HCT116 (cell line): ENCODE results near the gene WNK2. TPM values are rescaled to one million over a fixed set of nuclear protein-coding genes. Genes with fewer than 3 reads are reported as not detected.

Source experiments
- ATAC-seq: fragments of 200-7000 bp; cut with Tn5 transposase; 2 replicates; pipeline ENCODE4 v1.9.1; 2020; ENCODE audit warnings: mild to moderate bottlenecking, moderate library complexity
- BruUV-seq: library from RNA; stranded (reverse); fragments of 400-500 nt; replicated peaks from 2 replicates; lab custom pipeline; 2021; lab: Mats Ljungman, UMichigan
- CTCF ChIA-PET: fragments of 300-600 bp; sonication (Branson Sonifier 250); formaldehyde crosslinking; loops from one replicate; lab custom pipeline; 2021; ENCODE audit warnings: antibody characterized with exemption; lab: Charles Lee
- POLR2A ChIA-PET: fragments of 300-600, 350-600 bp; sonication (Branson Sonifier 250); formaldehyde crosslinking; loops from one replicate; lab custom pipeline; 2021; ENCODE audit warnings: antibody characterized with exemption; lab: Charles Lee
- RAD21 ChIA-PET, 2 experiments: fragments of 300-600 bp; sonication (Branson Sonifier 250); formaldehyde crosslinking; loops; one replicate each; lab custom pipeline; 2023; ENCODE audit warnings: low total read pairs in 2 of 2; ENCODE audit not compliant: uncharacterized antibody in 2 of 2, unreplicated experiment in 2 of 2, low non-redundant PET in 1 of 2; lab: Charles Lee
- DNase-seq: peaks from one replicate; pipeline ENCODE4 v3.0.0-alpha.2; 2010; ENCODE audit warnings: low read depth, low spot score
- H2AFZ ChIP-seq: fragments of 200-600 bp; shearing (Covaris generic), sonication (generic); 2 replicates; pipeline ENCODE4 v1.6.1; 2017; ENCODE audit warnings: low read depth, mixed run types, mixed read lengths, antibody characterized with exemption, low read length; ENCODE audit not compliant: poor library complexity, severe bottlenecking
- H3K27ac ChIP-seq: 2 replicates; pipeline ENCODE4 v1.5.1; 2012; ENCODE audit warnings: low read depth, low read length
- H3K27me3 ChIP-seq: fragments of 200-600 bp; sonication (generic); 2 replicates; pipeline ENCODE4 v1.6.1; 2016; ENCODE audit warnings: mixed run types, low read length, mixed read lengths; ENCODE audit not compliant: insufficient read depth
- H3K36me3 ChIP-seq, 2 experiments: fragments of 200-500 bp in 1 of 2; fragments of 200-600 bp in 1 of 2; sonication (Bioruptor generic) in 1 of 2; sonication (generic) in 1 of 2; 2 replicates each; pipeline versions ENCODE4 v1.5.1 to v1.6.1; 2014 to 2016; ENCODE audit warnings: low read length in 2 of 2, inconsistent platforms in 1 of 2, mixed read lengths in 1 of 2, mixed run types in 1 of 2; ENCODE audit not compliant: insufficient read depth in 2 of 2, control insufficient read depth in 1 of 2
- H3K4me1 ChIP-seq, 2 experiments: fragments of 200-600 bp in 1 of 2; sonication (generic) in 1 of 2; 2 replicates each; pipeline versions ENCODE4 v1.5.1 to v1.6.1; 2012 to 2017; ENCODE audit warnings: low read length in 2 of 2, inconsistent platforms in 1 of 2, mild to moderate bottlenecking in 1 of 2, mixed read lengths in 1 of 2, mixed run types in 1 of 2, moderate library complexity in 1 of 2; ENCODE audit not compliant: insufficient read depth in 2 of 2, control insufficient read depth in 1 of 2
- H3K4me2 ChIP-seq: fragments of 200-600 bp; sonication (generic); 2 replicates; pipeline ENCODE4 v1.6.1; 2017; ENCODE audit warnings: mixed run types, low read length, mixed read lengths
- H3K4me3 ChIP-seq, 2 experiments: fragments of 200-600 bp in 1 of 2; sonication (generic) in 1 of 2; replicated peaks in 1 of 2; 2 replicates each; pipeline ENCODE4 v1.5.1; 2011 to 2016; ENCODE audit warnings: low read length in 2 of 2, control low read depth in 1 of 2, low read depth in 1 of 2, mild to moderate bottlenecking in 1 of 2, mixed read lengths in 1 of 2, mixed run types in 1 of 2
- H3K79me2 ChIP-seq: fragments of 200-600 bp; sonication (generic); 2 replicates; pipeline ENCODE4 v1.6.1; 2017; ENCODE audit warnings: mild to moderate bottlenecking, mixed run types, low read length, moderate library complexity, mixed read lengths; ENCODE audit not compliant: insufficient read depth
- H3K9ac ChIP-seq: fragments of 200-600 bp; sonication (generic); 2 replicates; pipeline ENCODE4 v1.6.1; 2016; ENCODE audit warnings: low read length, mixed read lengths
- H3K9me2 ChIP-seq: fragments of 200-600 bp; sonication (generic), shearing (Covaris generic); 2 replicates; pipeline ENCODE4 v1.6.1; 2017; ENCODE audit warnings: mixed run types, mild to moderate bottlenecking, moderate library complexity; ENCODE audit not compliant: insufficient read depth
- H3K9me3 ChIP-seq, 2 experiments: fragments of 200-500 bp in 1 of 2; fragments of 200-600 bp in 1 of 2; sonication (Bioruptor generic) in 1 of 2; sonication (generic) in 1 of 2; 2 replicates each; pipeline ENCODE4 v1.6.1; 2014 to 2017; ENCODE audit warnings: low read length in 2 of 2, mixed read lengths in 2 of 2, inconsistent platforms in 1 of 2, low read depth in 1 of 2, mild to moderate bottlenecking in 1 of 2, mixed run types in 1 of 2, moderate library complexity in 1 of 2; ENCODE audit not compliant: control insufficient read depth in 1 of 2, insufficient read depth in 1 of 2
- H4K20me1 ChIP-seq: fragments of 200-600 bp; sonication (generic), shearing (Covaris generic); 2 replicates; pipeline ENCODE4 v1.6.1; 2017; ENCODE audit warnings: mixed run types, mild to moderate bottlenecking, moderate library complexity; ENCODE audit not compliant: insufficient read depth
- CEBPB ChIP-seq: IDR thresholded peaks from 2 replicates; pipeline ENCODE4 v1.6.1; 2012; ENCODE audit warnings: low read depth
- EGR1 ChIP-seq: IDR thresholded peaks from 2 replicates; pipeline ENCODE4 v1.6.1; 2012; ENCODE audit warnings: low read depth
- ELF1 ChIP-seq: IDR thresholded peaks from 2 replicates; pipeline ENCODE4 v1.6.1; 2012; ENCODE audit warnings: low read depth, borderline replicate concordance
- EZH2 ChIP-seq: fragments of 200-600 bp; sonication (generic); IDR thresholded peaks from 2 replicates; pipeline ENCODE4 v1.6.1; 2017; ENCODE audit warnings: antibody characterized with exemption, mixed run types
- EZH2phosphoT487 ChIP-seq: fragments of 200-600 bp; IDR thresholded peaks from 2 replicates; pipeline ENCODE4 v1.6.1; 2018; ENCODE audit warnings: antibody characterized with exemption, borderline replicate concordance
- JUND ChIP-seq: IDR thresholded peaks from 2 replicates; pipeline ENCODE4 v1.6.1; 2012
- POLR2AphosphoS5 ChIP-seq: IDR thresholded peaks from 2 replicates; pipeline ENCODE4 v1.6.1; 2011; ENCODE audit warnings: mild to moderate bottlenecking, low read depth, low read length, moderate library complexity
- RAD21 ChIP-seq: IDR thresholded peaks from 2 replicates; pipeline ENCODE4 v1.6.1; 2012; ENCODE audit warnings: low read depth, mild to moderate bottlenecking
- REST ChIP-seq: IDR thresholded peaks from 2 replicates; pipeline ENCODE4 v1.6.1; 2012; ENCODE audit warnings: low read depth
- TCF7L2 ChIP-seq: IDR thresholded peaks from 2 replicates; pipeline ENCODE4 v1.7.0; 2011; ENCODE audit warnings: borderline replicate concordance, inconsistent platforms; ENCODE audit not compliant: insufficient read depth, insufficient read length; ENCODE audit errors: extremely low read depth
- ZFX ChIP-seq: fragments of 450-650 bp; IDR thresholded peaks from 2 replicates; pipeline ENCODE4 v1.6.1; 2017
- ZNF274 ChIP-seq: fragments of 200-500 bp; sonication (Bioruptor generic); IDR thresholded peaks from 2 replicates; pipeline ENCODE4 v1.6.1; 2014; ENCODE audit warnings: mild to moderate bottlenecking, low read depth, low read length, inconsistent platforms
- intact Hi-C: fragments of 100-400 bp; cut with micrococcal nuclease; formaldehyde crosslinking; loops from 2 replicates; pipeline ENCODE4 v1.10.0; 2022
- total RNA-seq: library from RNA; stranded (reverse); gene quantifications from one replicate; pipeline ENCODE4 v1.2.1, GENCODE V29; 2021; ENCODE audit not compliant: unreplicated experiment
- TF ChIP-seq, protein P1 (sequence below), 3 experiments: fragments of 200-600 bp in 1 of 3; sonication (generic) in 1 of 3; IDR thresholded peaks in 2 of 3; conservative IDR thresholded peaks in 1 of 3; 2 replicates each; pipeline ENCODE4 v1.5.1; 2012 to 2017; ENCODE audit warnings: low read depth in 2 of 3, low read length in 2 of 3, antibody characterized with exemption in 1 of 3, borderline replicate concordance in 1 of 3, control low read depth in 1 of 3, mild to moderate bottlenecking in 1 of 3, mixed read lengths in 1 of 3, mixed run types in 1 of 3, moderate library complexity in 1 of 3; ENCODE audit not compliant: insufficient read depth in 1 of 3

Gene WNK2
- total RNA-seq, 1 experiment from 2014 or later, result 24.4 TPM

- Histone ChIP-seq H3K4me3 (no peak overlapping the region), H3K36me3 (no peaks in the 10 kb centered on the region), H3K27ac (no peak overlapping the region), H3K4me1 (no peaks in the 10 kb centered on the region), H3K27me3 (no peaks in the 10 kb centered on the region), H3K9me3 (no peaks in the 10 kb centered on the region), H3K4me2 (no peak overlapping the region), H3K9ac (no peak overlapping the region), H2AFZ (no peak overlapping the region), H4K20me1 (no peaks in the 10 kb centered on the region), H3K9me2 (no peaks in the 10 kb centered on the region), H3K79me2 (no peaks in the 10 kb centered on the region)
- CTCF ChIA-PET, result no interaction called here
- RAD21 ChIA-PET, result no interaction called here
- TF ChIP-seq JUND (no peak), POLR2AphosphoS5 (no peak), EGR1 (no peak), RAD21 (no peak), ZFX (no peak)
- POLR2A ChIA-PET, result no interaction called here
- no TSS peak for BruUV-seq
- no peak for DNase-seq
- intact Hi-C loops, result no loop called here
- no peak for ATAC-seq
Measured at GRCh38 chr9:93256878-93257807, 73.2 kb downstream of the WNK2 start.

- BruUV-seq, result no TSS peak
- ATAC-seq (no peak), DNase-seq (no peak)
- no peak overlapping the region for H3K4me2 ChIP-seq
- H4K20me1 ChIP-seq, result no peaks in the 10 kb centered on the region
- no peak overlapping the region for H3K9ac ChIP-seq
- H3K4me3 ChIP-seq, result no peak overlapping the region
- POLR2A ChIA-PET, result no interaction called here
- H2AFZ ChIP-seq, result no peak overlapping the region
- CTCF ChIA-PET, result no interaction called here
- no peaks in the 10 kb centered on the region for H3K9me3 ChIP-seq
- H3K79me2 ChIP-seq, result no peaks in the 10 kb centered on the region
- no peaks in the 10 kb centered on the region for H3K4me1 ChIP-seq
- H3K9me2 ChIP-seq, result no peaks in the 10 kb centered on the region
- RAD21 ChIA-PET, result no interaction called here
- intact Hi-C loops, result no loop called here
- H3K27me3 ChIP-seq, result no peaks in the 10 kb centered on the region
- H3K27ac ChIP-seq, result no peak overlapping the region
- H3K36me3 ChIP-seq, result no peaks in the 10 kb centered on the region
- TF ChIP-seq EZH2phosphoT487 (no peak), ELF1 (no peak), EGR1 (no peak), CEBPB (no peak), ZFX (no peak), ZNF274 (no peak), EZH2 (no peak), REST (no peak), JUND (no peak), POLR2AphosphoS5 (no peak), TCF7L2 (no peak)
- TF ChIP-seq, protein P1, sequence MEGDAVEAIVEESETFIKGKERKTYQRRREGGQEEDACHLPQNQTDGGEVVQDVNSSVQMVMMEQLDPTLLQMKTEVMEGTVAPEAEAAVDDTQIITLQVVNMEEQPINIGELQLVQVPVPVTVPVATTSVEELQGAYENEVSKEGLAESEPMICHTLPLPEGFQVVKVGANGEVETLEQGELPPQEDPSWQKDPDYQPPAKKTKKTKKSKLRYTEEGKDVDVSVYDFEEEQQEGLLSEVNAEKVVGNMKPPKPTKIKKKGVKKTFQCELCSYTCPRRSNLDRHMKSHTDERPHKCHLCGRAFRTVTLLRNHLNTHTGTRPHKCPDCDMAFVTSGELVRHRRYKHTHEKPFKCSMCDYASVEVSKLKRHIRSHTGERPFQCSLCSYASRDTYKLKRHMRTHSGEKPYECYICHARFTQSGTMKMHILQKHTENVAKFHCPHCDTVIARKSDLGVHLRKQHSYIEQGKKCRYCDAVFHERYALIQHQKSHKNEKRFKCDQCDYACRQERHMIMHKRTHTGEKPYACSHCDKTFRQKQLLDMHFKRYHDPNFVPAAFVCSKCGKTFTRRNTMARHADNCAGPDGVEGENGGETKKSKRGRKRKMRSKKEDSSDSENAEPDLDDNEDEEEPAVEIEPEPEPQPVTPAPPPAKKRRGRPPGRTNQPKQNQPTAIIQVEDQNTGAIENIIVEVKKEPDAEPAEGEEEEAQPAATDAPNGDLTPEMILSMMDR (IDR thresholded peaks at IDR 0.05 in 2 of 3, conservative IDR thresholded peaks at IDR 0.05 in 1 of 3; ENCODE audit: borderline replicate concordance in 1 of 3, insufficient read depth in 1 of 3, low read depth in 2 of 3, low read length in 2 of 3), result no peak
Measured at GRCh38 chr9:93257808-93258331, 73.9 kb downstream of the WNK2 start.
